Left forelimb (tissue), 1 donor: Measurements from ENCODE around the gene LRP2BP.
"Not testable (repeated sequence)": the region's sequence is repeated elsewhere in the genome, so short reads cannot be mapped to it uniquely, and the experiment has no call there.

Source experiments
- DNase-seq: peaks from one replicate; pipeline ENCODE4 v3.0.0-alpha.2; 2018; ENCODE audit warnings: low spot score

The LRP2BP gene

GRCh38 chr4:185395956-185396723, 416 bp upstream of the LRP2BP start:
- DNase-seq = peak; percentile 99

- DNase-seq = no peak
Measured at GRCh38 chr4:185394568-185395237, 1.0 kb downstream of the LRP2BP start.

GRCh38 chr4:185392156-185392555, 3.6 kb downstream of the LRP2BP start:
- no peak for DNase-seq

GRCh38 chr4:185390941-185391340, 4.8 kb downstream of the LRP2BP start:
- DNase-seq = no peak

- no peak for DNase-seq
Measured at GRCh38 chr4:185387957-185388356, 7.8 kb downstream of the LRP2BP start.

- DNase-seq = no peak
Measured at GRCh38 chr4:185384930-185385331, 10.8 kb downstream of the LRP2BP start.

- no peak for DNase-seq
Measured at GRCh38 chr4:185384061-185384460, 11.7 kb downstream of the LRP2BP start.

GRCh38 chr4:185383451-185383850, 12.3 kb downstream of the LRP2BP start:
- DNase-seq = no peak

- DNase-seq = no peak
Measured at GRCh38 chr4:185382754-185383153, 13.0 kb downstream of the LRP2BP start.

- DNase-seq = no peak
Measured at GRCh38 chr4:185381288-185382196, 14.2 kb downstream of the LRP2BP start.

GRCh38 chr4:185380320-185380719, 15.4 kb downstream of the LRP2BP start:
- DNase-seq = no peak

- DNase-seq = no peak
Measured at GRCh38 chr4:185379326-185380295, 16.1 kb downstream of the LRP2BP start.

- DNase-seq = no peak
Measured at GRCh38 chr4:185378264-185378663, 17.5 kb downstream of the LRP2BP start.

- DNase-seq = no peak
Measured at GRCh38 chr4:185374573-185374972, 21.2 kb downstream of the LRP2BP start.

- no peak for DNase-seq
Measured at GRCh38 chr4:185374027-185374426, 21.7 kb downstream of the LRP2BP start.

GRCh38 chr4:185371702-185372101, 24.0 kb downstream of the LRP2BP start:
- DNase-seq = no peak

GRCh38 chr4:185370268-185370949, 25.3 kb downstream of the LRP2BP start:
- DNase-seq = no peak

- DNase-seq = no peak
Measured at GRCh38 chr4:185369731-185370130, 26.0 kb downstream of the LRP2BP start.

GRCh38 chr4:185364886-185365285, 30.8 kb downstream of the LRP2BP start:
- no peak for DNase-seq

GRCh38 chr4:185363251-185363650, 32.5 kb downstream of the LRP2BP start:
- DNase-seq = no peak

- not testable (repeated sequence) for DNase-seq
Measured at GRCh38 chr4:185362570-185362969, 33.2 kb downstream of the LRP2BP start.
